GM21423 (cell line): ENCODE data around the gene SAE1.
A peak's percentile ranks its signal among the peaks of the same experiment; 100 is the strongest.
"Not testable (repeated sequence)": the region's sequence is repeated elsewhere in the genome, so short reads cannot be mapped to it uniquely, and the experiment has no call there.

Source experiments
- ATAC-seq: cut with Tn5 transposase; IDR thresholded peaks from one replicate; pipeline ENCODE4 v1.9.1; 2021; ENCODE audit warnings: mild to moderate bottlenecking, moderate library complexity; ENCODE audit not compliant: unreplicated experiment

The SAE1 gene

GRCh38 chr19:47130589-47131227, at the start of gene SAE1:
SAE1 (plus strand) TSS chr19:47130835; CDS start chr19:47130931, 96 bp downstream.
- peak; percentile 84 for ATAC-seq

- no peak for ATAC-seq
These were observed 49.5 kb upstream of the SAE1 start for GRCh38 chr19:47081095-47081494.

GRCh38 chr19:47082493-47082892, 48.1 kb upstream of the SAE1 start:
- ATAC-seq = no peak

GRCh38 chr19:47084879-47085439, 45.7 kb upstream of the SAE1 start:
- no peak for ATAC-seq

- no peak for ATAC-seq
These were observed 44.4 kb upstream of the SAE1 start for GRCh38 chr19:47086280-47086679.

GRCh38 chr19:47089767-47090350, 40.8 kb upstream of the SAE1 start:
- ATAC-seq = no peak

GRCh38 chr19:47093254-47093653, 37.4 kb upstream of the SAE1 start:
- ATAC-seq = no peak

GRCh38 chr19:47093841-47094240, 36.8 kb upstream of the SAE1 start:
- no peak for ATAC-seq

GRCh38 chr19:47094557-47095475, 35.8 kb upstream of the SAE1 start:
- no peak for ATAC-seq

GRCh38 chr19:47095476-47096099, 35.0 kb upstream of the SAE1 start:
- no peak for ATAC-seq

- ATAC-seq = no peak
These were observed 34.4 kb upstream of the SAE1 start for GRCh38 chr19:47096100-47096704.

- no peak for ATAC-seq
These were observed 33.9 kb upstream of the SAE1 start for GRCh38 chr19:47096721-47097120.

GRCh38 chr19:47097396-47098201, 33.0 kb upstream of the SAE1 start:
- ATAC-seq = no peak

GRCh38 chr19:47098608-47099007, 32.0 kb upstream of the SAE1 start:
- ATAC-seq = no peak

GRCh38 chr19:47099576-47100050, 31.0 kb upstream of the SAE1 start:
- ATAC-seq = no peak

- no peak for ATAC-seq
These were observed 30.3 kb upstream of the SAE1 start for GRCh38 chr19:47100290-47100689.

- not testable (repeated sequence) for ATAC-seq
These were observed 29.5 kb upstream of the SAE1 start for GRCh38 chr19:47101116-47101515.

- ATAC-seq = no peak
These were observed 28.1 kb upstream of the SAE1 start for GRCh38 chr19:47102346-47103060.

- no peak for ATAC-seq
These were observed 26.0 kb upstream of the SAE1 start for GRCh38 chr19:47104680-47105079.
